B cell (primary cell): ENCODE data around the gene SRSF10. TPM values are rescaled to one million over a fixed set of nuclear protein-coding genes. Genes with fewer than 3 reads are reported as not detected.

Experiments used
- ATAC-seq: fragments of 200-7000 bp; cut with Tn5 transposase; one replicate; pipeline ENCODE4 v1.10.0; 2021; ENCODE audit warnings: low read depth, mild to moderate bottlenecking, moderate number of reproducible peaks, moderate library complexity
- CTCF ChIA-PET: fragments of 350-600 bp; sonication (Branson Sonifier 250); formaldehyde crosslinking; loops from one replicate; lab custom pipeline; 2021; ENCODE audit warnings: antibody characterized with exemption, inconsistent platforms; lab: Charles Lee
- POLR2A ChIA-PET: fragments of 350-600 bp; sonication (Branson Sonifier 250); formaldehyde crosslinking; loops from one replicate; lab custom pipeline; 2021; ENCODE audit warnings: antibody characterized with exemption; lab: Charles Lee
- DNase-seq: peaks from one replicate; pipeline ENCODE4 v3.0.0; 2013
- H2AFZ ChIP-seq: 2 replicates; pipeline ENCODE4 v1.6.1; 2012; ENCODE audit warnings: mild to moderate bottlenecking, low read depth, low read length; ENCODE audit not compliant: insufficient read depth, poor library complexity, severe bottlenecking
- H3K27ac ChIP-seq, 2 donors: 1 replicate in 1 of 2; 2 replicates in 1 of 2; pipeline ENCODE4 v1.5.1; 2012 to 2013; ENCODE audit warnings: low read length in 2 of 2, mild to moderate bottlenecking in 2 of 2, moderate library complexity in 1 of 2
- H3K27me3 ChIP-seq, 4 experiments: fragments of 200-600 bp in 1 of 4; sonication (generic) in 1 of 4; replicated peaks in 1 of 4; 1 replicate in 2 of 4; 2 replicates in 2 of 4; pipeline versions ENCODE4 v1.6.1 to v1.7.0; 2013 to 2016; ENCODE audit warnings: low read length in 3 of 4, mild to moderate bottlenecking in 2 of 4, mixed read lengths in 1 of 4, moderate library complexity in 1 of 4; ENCODE audit not compliant: insufficient read depth in 4 of 4, control insufficient read depth in 3 of 4; ENCODE audit errors: control extremely low read depth in 1 of 4
- H3K36me3 ChIP-seq, 2 experiments: replicated peaks in 1 of 2; 1 replicate in 1 of 2; 2 replicates in 1 of 2; pipeline versions ENCODE4 v1.6.1 to v1.7.1; 2013; ENCODE audit warnings: low read length in 1 of 2; ENCODE audit not compliant: insufficient read depth in 2 of 2, control insufficient read depth in 1 of 2; ENCODE audit errors: control extremely low read depth in 1 of 2, extremely low read depth in 1 of 2
- H3K4me1 ChIP-seq, 2 donors: fragments of 200-600 bp in 1 of 2; sonication (generic) in 1 of 2; 1 replicate in 1 of 2; 2 replicates in 1 of 2; pipeline versions ENCODE4 v1.5.1 to v1.6.1; 2013 to 2017; ENCODE audit warnings: low read length in 2 of 2; ENCODE audit not compliant: control insufficient read depth in 2 of 2, insufficient read depth in 2 of 2
- H3K4me2 ChIP-seq: replicated peaks from 2 replicates; pipeline ENCODE3; 2012; ENCODE audit warnings: mild to moderate bottlenecking, low read depth, low read length; ENCODE audit not compliant: poor library complexity, severe bottlenecking
- H3K4me3 ChIP-seq, 5 experiments: fragments of 200-600 bp in 1 of 5; sonication (generic) in 1 of 5; 1 replicate in 3 of 5; 2 replicates in 2 of 5; pipeline versions ENCODE4 v1.5.1 to v1.7.0; 2011 to 2016; ENCODE audit warnings: low read length in 4 of 5, mild to moderate bottlenecking in 4 of 5, low read depth in 2 of 5, control low read depth in 1 of 5, moderate library complexity in 1 of 5; ENCODE audit not compliant: insufficient read depth in 1 of 5; ENCODE audit errors: control extremely low read depth in 1 of 5, extremely low read depth in 1 of 5
- H3K79me2 ChIP-seq: fragments of 200-600 bp; sonication (generic); one replicate; pipeline ENCODE4 v1.6.0; 2016; ENCODE audit warnings: low read length; ENCODE audit not compliant: control insufficient read depth, insufficient read depth
- H3K9ac ChIP-seq: fragments of 200-600 bp; sonication (generic); 2 replicates; pipeline ENCODE4 v1.6.1; 2017; ENCODE audit warnings: mild to moderate bottlenecking, low read length, moderate library complexity
- H3K9me3 ChIP-seq, 3 donors: one replicate each; pipeline versions ENCODE4 v1.6.1 to v1.7.1; 2013; ENCODE audit warnings: low read length in 2 of 3; ENCODE audit not compliant: control insufficient read depth in 2 of 3, insufficient read depth in 1 of 3; ENCODE audit errors: control extremely low read depth in 1 of 3
- H4K20me1 ChIP-seq: 2 replicates; pipeline ENCODE4 v1.6.0; 2012; ENCODE audit warnings: mild to moderate bottlenecking, low read length; ENCODE audit not compliant: insufficient read depth, control insufficient read depth, poor library complexity, severe bottlenecking
- H3K27ac Mint-ChIP-seq: one replicate; pipeline ENCODE4 v1.8.0; 2021; ENCODE audit warnings: mixed read lengths
- H3K27me3 Mint-ChIP-seq: one replicate; pipeline ENCODE4 v1.8.0; 2021; ENCODE audit warnings: mixed read lengths
- H3K4me1 Mint-ChIP-seq: one replicate; pipeline ENCODE4 v1.8.0; 2021; ENCODE audit warnings: mixed read lengths
- H3K4me3 Mint-ChIP-seq: one replicate; pipeline ENCODE4 v1.8.0; 2021; ENCODE audit warnings: mixed read lengths
- H3K9me3 Mint-ChIP-seq: one replicate; pipeline ENCODE4 v1.8.0; 2022; ENCODE audit warnings: mixed read lengths; ENCODE audit not compliant: insufficient read depth
- EZH2 ChIP-seq: IDR thresholded peaks from 2 replicates; pipeline ENCODE4 v1.6.1; 2012; ENCODE audit warnings: borderline replicate concordance, low read depth, mild to moderate bottlenecking, moderate library complexity, low read length; ENCODE audit not compliant: insufficient read depth, poor library complexity, severe bottlenecking
- WGBS: methylation state at CpG from one replicate; pipeline ENCODE4 v1.1.5; 2013; ENCODE audit warnings: missing lambda C conversion rate; ENCODE audit not compliant: insufficient coverage; 5-methylcytosine and 5-hydroxymethylcytosine counted together
- intact Hi-C: fragments of 100-400 bp; cut with micrococcal nuclease; formaldehyde crosslinking; loops from one replicate; pipeline ENCODE4 v1.10.0; 2022
- polyA plus RNA-seq: library from polyadenylated mRNA; depleted of rRNA; stranded (reverse); fragments of >200 nt; gene quantifications from 2 replicates; pipeline ENCODE4 v1.2.3, GENCODE V29; 2012
- total RNA-seq, 2 donors: library from RNA; stranded (reverse); fragments of 120-200 nt in 1 of 2; gene quantifications; 1 replicate in 1 of 2; 2 replicates in 1 of 2; pipeline versions ENCODE4 v1.2.3 to v1.2.4, GENCODE V29; 2013 to 2022
- TF ChIP-seq, protein P1 (sequence below): fragments of 200-600 bp; IDR thresholded peaks from one replicate; pipeline ENCODE4 v1.8.0; 2022; ENCODE audit warnings: antibody characterized with exemption, mild to moderate bottlenecking

Gene SRSF10
- total and polyA plus RNA-seq, 2 donors (not counting 1 experiment from before 2014, with no cell fraction given), result 98.6 to 213 TPM

DNA sequence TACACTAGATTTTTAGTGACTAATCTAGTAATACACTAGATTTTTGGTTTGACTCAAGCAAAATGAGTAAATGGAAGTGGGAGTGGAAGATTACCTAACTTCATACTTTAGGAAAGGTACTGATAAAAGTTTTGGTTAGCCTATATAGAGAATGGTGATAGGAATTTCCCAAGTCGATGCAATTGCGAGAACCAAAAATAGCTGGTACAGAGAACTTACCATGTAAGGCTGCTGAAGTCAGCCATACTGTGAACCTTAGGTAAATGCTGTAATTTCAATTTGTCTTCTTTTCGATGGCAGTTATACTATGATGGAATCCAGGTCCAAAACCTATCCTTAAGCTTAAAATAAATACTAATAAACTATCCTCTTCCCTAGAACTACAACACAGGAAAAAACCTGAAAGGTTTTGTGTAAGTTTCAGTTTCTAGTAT is 15.9 kb downstream of the SRSF10 start:
- no peak overlapping the region for H3K9ac ChIP-seq
- Mint-ChIP-seq H3K4me1 (peaks cover 45% of the 10 kb centered on the region), H3K27me3 (no peaks in the 10 kb centered on the region), H3K9me3 (no peaks in the 10 kb centered on the region), H3K27ac (peak overlapping the region; percentile 68), H3K4me3 (no peak overlapping the region)
- intact Hi-C loops, result no loop called here
- DNase-seq (no peak), ATAC-seq (no peak)
- peaks cover 24% of the 10 kb centered on the region for H3K79me2 ChIP-seq
- no peaks in the 10 kb centered on the region for H3K27me3 ChIP-seq
- ChIA-PET CTCF (interaction anchor here (0.8 to 1.7 kb wide), 7 partner anchors 17 to 724 kb away, joined by 3 to 6 read pairs (median 4); partner anchors contain the start of gene FUCA1), POLR2A (interaction anchor here (0.6 kb wide), 1 partner anchor 10 kb away, joined by 5 read pairs; no protein-coding TSS in a partner anchor)
- no peak overlapping the region for H3K4me3 ChIP-seq
- H3K36me3 ChIP-seq, result peaks cover 13 to 69% of the 10 kb centered on the region in 2 experiments
- peaks cover 8% of the 10 kb centered on the region for H4K20me1 ChIP-seq
- no peak overlapping the region for H2AFZ ChIP-seq
- peak overlapping the region; percentile 1 to 58 for H3K27ac ChIP-seq
- H3K4me1 ChIP-seq, result peaks cover 21 to 25% of the 10 kb centered on the region in 2 donors
- no peaks in the 10 kb centered on the region for H3K9me3 ChIP-seq
- TF ChIP-seq EZH2, result no peak
- TF ChIP-seq, protein P1, sequence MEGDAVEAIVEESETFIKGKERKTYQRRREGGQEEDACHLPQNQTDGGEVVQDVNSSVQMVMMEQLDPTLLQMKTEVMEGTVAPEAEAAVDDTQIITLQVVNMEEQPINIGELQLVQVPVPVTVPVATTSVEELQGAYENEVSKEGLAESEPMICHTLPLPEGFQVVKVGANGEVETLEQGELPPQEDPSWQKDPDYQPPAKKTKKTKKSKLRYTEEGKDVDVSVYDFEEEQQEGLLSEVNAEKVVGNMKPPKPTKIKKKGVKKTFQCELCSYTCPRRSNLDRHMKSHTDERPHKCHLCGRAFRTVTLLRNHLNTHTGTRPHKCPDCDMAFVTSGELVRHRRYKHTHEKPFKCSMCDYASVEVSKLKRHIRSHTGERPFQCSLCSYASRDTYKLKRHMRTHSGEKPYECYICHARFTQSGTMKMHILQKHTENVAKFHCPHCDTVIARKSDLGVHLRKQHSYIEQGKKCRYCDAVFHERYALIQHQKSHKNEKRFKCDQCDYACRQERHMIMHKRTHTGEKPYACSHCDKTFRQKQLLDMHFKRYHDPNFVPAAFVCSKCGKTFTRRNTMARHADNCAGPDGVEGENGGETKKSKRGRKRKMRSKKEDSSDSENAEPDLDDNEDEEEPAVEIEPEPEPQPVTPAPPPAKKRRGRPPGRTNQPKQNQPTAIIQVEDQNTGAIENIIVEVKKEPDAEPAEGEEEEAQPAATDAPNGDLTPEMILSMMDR, result no peak
- no peak overlapping the region for H3K4me2 ChIP-seq
- WGBS, result 31% methylated on average over 2 of the region's 3 CpGs

DNA sequence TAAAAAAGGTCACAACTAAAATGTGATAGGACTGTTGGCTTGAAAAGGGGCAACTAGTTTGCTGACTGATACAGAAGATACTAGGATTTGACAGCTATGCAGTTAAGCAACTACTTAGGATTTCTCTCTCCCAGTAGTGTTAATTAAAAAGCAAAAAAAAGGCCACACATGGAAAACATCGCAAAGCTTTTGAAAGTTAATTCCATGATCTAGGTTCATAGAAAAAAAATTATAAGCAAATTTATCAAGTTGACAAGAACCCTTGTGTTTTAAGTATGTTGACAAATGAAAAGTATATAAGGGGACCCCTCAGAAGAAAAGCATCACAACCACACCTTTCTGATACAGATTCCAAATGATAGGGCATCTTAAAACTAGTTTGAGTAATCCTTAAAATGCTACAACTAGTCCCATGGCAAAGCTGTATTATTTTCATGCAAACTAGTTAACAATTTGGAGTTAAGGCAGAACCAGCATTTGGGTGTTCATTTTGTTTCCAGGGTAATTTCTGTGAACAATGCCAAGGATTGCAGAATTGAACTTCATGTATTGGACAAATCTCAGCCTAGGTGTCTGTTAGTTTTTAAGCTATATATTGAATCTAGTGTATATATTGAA is 16.4 kb downstream of the SRSF10 start:
- Histone ChIP-seq H3K27me3 (no peaks in the 10 kb centered on the region), H3K9me3 (no peaks in the 10 kb centered on the region), H3K4me2 (no peak overlapping the region), H3K36me3 (peaks cover 13 to 66% of the 10 kb centered on the region in 2 experiments), H3K79me2 (peaks cover 24% of the 10 kb centered on the region), H2AFZ (no peak overlapping the region), H3K4me1 (peaks cover 21 to 25% of the 10 kb centered on the region in 2 donors), H3K27ac (peak overlapping the region in 1 of 2 donors; percentile 58), H3K9ac (no peak overlapping the region), H3K4me3 (no peak overlapping the region), H4K20me1 (peaks cover 8% of the 10 kb centered on the region)
- no peak for TF ChIP-seq EZH2
- TF ChIP-seq, protein P1, result no peak
- intact Hi-C loops, result no loop called here
- WGBS, result no CpG with 5 or more reads among the region's 1 CpG
- CTCF ChIA-PET, result interaction anchor here (0.8 to 1.7 kb wide), 5 partner anchors 17 to 95 kb away, joined by 3 to 6 read pairs (median 4); partner anchors contain the start of gene FUCA1
- POLR2A ChIA-PET, result interaction anchor here (0.6 to 1.0 kb wide), 2 partner anchors 54 to 57 kb away, joined by 3 to 4 read pairs; no protein-coding TSS in a partner anchor
- Mint-ChIP-seq H3K4me1 (peaks cover 47% of the 10 kb centered on the region), H3K4me3 (no peak overlapping the region), H3K9me3 (no peaks in the 10 kb centered on the region), H3K27me3 (no peaks in the 10 kb centered on the region), H3K27ac (peak overlapping the region; percentile 32)
- ATAC-seq, result no peak
- DNase-seq, result no peak
